T1000 (cell line): ENCODE data around the gene SMARCA5.
A peak's percentile ranks its signal among the peaks of the same experiment; 100 is the strongest.
"Not testable (repeated sequence)": the region's sequence is repeated elsewhere in the genome, so short reads cannot be mapped to it uniquely, and the experiment has no call there.

ENCODE experiments used
- DNase-seq: peaks from one replicate; lab custom pipeline; 2025; ENCODE audit warnings: mixed read lengths; lab: John Stamatoyannopoulos, UW

SMARCA5 gene, protein sequence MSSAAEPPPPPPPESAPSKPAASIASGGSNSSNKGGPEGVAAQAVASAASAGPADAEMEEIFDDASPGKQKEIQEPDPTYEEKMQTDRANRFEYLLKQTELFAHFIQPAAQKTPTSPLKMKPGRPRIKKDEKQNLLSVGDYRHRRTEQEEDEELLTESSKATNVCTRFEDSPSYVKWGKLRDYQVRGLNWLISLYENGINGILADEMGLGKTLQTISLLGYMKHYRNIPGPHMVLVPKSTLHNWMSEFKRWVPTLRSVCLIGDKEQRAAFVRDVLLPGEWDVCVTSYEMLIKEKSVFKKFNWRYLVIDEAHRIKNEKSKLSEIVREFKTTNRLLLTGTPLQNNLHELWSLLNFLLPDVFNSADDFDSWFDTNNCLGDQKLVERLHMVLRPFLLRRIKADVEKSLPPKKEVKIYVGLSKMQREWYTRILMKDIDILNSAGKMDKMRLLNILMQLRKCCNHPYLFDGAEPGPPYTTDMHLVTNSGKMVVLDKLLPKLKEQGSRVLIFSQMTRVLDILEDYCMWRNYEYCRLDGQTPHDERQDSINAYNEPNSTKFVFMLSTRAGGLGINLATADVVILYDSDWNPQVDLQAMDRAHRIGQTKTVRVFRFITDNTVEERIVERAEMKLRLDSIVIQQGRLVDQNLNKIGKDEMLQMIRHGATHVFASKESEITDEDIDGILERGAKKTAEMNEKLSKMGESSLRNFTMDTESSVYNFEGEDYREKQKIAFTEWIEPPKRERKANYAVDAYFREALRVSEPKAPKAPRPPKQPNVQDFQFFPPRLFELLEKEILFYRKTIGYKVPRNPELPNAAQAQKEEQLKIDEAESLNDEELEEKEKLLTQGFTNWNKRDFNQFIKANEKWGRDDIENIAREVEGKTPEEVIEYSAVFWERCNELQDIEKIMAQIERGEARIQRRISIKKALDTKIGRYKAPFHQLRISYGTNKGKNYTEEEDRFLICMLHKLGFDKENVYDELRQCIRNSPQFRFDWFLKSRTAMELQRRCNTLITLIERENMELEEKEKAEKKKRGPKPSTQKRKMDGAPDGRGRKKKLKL

DNA sequence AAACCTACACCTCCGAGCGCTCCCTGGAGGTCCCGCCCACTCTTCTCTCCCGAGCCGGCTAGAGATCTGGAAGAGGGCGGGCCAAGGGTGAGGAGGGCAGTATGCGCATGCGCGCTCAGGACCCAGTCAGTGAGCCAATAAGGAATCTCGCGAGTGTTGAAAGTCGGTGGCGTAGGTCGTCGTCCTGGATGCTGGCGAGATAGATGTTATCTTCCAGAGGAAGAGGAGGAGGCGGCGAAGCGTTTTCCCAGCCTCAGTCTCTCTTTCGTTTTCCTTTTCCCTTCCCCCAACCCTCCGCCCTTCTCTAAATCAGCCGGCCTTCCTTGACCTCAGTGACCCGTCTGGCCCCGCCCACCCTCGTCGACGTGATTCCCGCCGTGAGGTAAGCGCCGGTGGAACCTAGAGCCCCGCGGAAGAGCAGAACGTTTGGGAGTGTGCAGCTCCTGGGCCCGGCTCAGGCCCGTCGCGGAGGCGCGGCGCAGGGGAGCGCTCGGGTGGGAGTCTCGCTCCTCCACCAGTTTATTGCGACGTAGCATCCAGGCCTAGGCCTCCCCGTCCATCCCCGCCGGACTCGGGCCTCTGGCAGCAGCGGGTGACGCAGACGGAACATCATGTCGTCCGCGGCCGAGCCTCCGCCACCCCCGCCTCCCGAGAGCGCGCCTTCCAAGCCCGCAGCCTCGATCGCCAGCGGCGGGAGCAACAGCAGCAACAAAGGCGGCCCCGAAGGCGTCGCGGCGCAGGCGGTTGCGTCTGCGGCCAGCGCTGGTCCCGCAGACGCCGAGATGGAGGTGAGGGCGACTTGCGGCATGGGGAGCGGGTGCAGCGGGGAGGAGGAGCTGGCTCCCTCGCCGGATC, at the start of gene SMARCA5:
Gene SMARCA5, plus strand, starts transcription at position 389 of the 855 bp plus-strand sequence. Its CDS starts 223 bp downstream, at position 612.
- peak; percentile 85 for DNase-seq

DNA sequence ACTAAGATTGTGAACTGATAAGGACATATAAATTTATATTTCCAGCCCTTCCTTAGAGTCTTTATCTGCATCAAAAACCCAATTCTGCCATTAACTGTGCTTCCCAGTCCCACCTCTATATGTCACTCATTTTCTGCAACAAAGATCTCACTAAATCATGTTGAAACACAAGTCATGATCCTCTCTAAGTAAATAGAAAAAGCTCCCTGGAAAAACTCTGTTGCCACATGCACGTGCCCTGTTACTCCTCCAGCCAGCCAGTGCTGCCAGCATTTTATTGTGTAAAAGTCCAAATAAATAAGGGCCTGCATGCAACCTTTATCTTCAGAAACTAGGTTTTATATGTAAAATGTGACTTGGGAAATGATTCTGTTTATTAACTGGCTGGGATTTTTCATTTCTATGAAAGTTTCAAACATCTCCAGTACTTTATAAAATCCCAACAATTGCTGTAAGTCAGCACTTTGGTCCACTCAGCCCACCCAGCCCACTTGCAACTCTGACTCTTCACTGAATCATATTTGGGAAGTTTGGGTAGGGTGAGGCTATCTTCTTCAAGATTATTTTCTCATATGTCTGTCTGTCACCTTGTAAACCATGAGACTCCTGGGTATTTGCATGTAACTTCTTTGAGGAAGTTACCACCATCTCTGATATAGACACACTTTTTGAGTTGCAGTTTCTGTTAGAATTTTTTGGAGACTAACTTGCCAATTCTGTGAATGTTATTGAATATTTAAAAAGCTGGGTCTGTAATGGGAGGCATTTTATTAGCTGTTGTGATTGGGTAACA, 40.0 kb upstream of the SMARCA5 start:
- no peak for DNase-seq

DNA sequence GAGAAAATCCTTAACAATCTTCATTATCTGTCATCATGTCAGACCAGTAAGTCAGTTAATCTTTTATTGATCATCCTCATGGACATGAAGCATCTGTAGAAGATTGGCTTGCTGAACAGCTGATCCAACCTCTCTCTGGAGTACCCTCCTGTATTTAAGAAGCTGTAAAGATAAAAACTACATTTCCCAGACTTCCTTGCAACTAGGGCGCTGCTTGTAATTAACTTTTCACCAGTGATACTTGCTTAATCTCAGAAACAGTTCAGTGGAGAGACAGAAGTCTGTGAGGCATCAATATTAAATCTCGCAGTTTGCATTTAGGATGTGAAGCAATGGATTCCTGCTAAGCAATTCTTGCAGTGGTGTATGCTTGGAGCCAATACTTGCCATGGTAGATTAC, 36.0 kb upstream of the SMARCA5 start:
- DNase-seq: no peak

- DNase-seq: no peak
These were observed 32.1 kb upstream of the SMARCA5 start for GRCh38 chr4:143481361-143481760.

- no peak for DNase-seq
These were observed 30.7 kb upstream of the SMARCA5 start for GRCh38 chr4:143482840-143483239.

- DNase-seq: no peak
These were observed 27.2 kb upstream of the SMARCA5 start for GRCh38 chr4:143486314-143486713.

DNA sequence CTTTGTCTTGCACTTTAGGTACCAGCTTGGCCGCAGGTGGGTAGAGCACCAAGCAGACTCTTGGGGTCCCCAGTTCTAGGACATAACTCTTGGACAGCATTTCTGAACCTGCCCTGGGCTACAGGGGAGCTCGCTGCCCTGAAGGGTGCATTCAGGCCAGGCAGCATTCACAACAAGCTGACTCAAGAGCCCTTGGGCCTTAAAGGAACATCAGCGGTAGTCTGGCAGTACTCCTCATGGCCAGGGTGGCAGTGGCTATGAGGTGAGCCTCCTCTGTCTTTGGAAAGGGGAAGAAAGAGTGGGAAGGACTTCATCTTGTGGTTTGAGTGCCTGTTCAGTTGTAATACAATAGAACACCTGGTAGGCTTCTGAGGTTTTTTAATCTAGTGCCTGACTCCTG, 24.8 kb upstream of the SMARCA5 start:
- no peak for DNase-seq

DNA sequence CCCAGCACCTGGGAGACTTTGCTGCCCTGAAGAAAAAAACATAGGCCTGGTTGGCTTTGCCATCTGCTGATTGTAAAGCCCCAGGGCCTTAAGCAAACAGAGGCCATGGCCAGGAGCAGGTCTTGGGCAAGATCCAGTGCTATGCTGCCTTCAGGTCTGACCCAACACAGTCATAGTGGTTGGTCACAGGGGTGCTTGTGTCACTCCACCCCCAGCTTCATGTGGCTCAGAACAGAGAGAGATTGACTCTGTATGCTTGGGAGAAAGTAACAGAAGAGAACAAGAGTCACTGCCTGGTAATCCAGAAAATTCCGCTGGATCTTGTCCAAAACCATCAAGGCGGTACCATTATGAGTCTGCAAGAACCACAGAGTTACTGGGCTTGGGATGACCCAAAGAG, 24.4 kb upstream of the SMARCA5 start:
- no peak for DNase-seq

GRCh38 chr4:143498021-143498420, 15.5 kb upstream of the SMARCA5 start:
- no peak for DNase-seq

DNA sequence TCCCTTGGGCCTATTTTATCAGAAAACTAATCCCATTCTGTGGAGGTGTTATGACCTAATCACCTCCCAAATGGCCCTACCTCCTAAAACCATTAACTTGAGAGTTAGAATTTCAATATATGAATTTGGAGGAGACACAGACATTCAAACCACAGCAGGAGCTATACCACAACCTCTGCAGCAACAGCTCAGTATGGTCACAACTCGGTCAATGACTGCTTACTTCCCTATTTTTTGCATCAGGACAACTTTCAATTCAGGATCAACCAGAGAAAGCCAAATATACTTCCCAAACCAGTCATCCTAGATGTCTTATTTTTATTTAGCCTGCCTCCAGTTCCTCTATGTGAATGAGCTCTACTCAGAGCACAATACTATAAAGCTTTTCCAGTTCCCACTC, 11.3 kb upstream of the SMARCA5 start:
- DNase-seq: no peak

DNA sequence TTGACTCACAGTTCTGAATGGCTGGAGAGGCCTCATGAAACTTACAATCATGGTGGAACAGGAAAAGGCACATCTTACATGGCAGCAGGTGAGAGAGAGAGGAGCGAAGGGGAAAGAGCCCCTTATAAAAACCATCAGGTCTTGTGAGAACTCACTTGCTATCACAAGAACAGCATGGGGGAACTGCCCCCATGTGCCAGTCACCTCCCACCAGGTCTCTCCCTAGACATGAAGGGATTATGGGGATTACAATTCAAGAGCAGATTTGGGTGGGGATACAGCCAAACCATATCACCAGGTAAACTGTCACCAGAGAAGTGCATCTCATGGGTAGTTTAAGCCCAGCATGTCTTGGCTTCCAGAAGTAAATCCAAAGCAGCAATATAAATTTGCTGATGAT, 7.5 kb upstream of the SMARCA5 start:
- DNase-seq: no peak

DNA sequence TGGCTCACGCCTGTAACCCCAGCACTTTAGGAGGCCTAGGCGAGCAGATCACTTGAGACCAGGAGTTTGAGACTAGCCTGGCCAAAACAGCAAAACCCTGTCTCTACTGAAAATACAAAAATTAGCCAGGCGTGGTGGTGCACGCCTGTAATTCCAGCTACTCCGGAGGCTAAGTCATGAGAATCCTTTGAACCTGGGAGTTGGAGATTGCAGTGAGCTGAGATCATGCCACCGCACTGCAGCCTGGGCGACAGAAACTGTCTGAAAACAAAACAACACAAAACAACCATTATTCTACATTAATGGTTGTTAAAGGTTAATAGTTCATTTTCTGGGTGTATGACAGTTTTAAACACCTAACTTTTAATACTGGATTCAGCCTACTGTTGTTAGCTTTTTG, 1.6 kb upstream of the SMARCA5 start:
- no peak for DNase-seq

GRCh38 chr4:143512978-143513313, 556 bp upstream of the SMARCA5 start:
- DNase-seq: no peak

GRCh38 chr4:143514169-143514495, 630 bp downstream of the SMARCA5 start:
- DNase-seq: no peak

DNA sequence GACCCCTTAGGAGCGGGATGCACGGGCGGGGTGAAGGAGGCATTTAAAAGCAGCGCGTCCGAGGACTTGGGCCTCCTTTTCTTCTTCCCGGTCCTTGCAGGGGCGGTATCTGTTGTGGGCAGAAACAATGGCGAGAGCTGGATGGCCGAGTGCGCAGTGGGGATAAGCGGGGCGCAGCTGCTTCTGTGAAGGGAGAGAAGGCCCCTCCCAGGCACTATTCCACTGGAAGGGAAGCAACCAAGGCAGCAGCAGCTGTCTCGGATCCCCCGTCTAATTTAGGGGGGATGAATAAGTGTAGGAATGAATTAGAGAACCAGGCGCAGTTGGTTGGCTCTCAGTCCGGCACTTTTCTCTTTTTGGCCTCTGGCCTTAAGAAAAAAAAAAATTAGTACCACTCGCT, 995 bp downstream of the SMARCA5 start:
- no peak for DNase-seq

DNA sequence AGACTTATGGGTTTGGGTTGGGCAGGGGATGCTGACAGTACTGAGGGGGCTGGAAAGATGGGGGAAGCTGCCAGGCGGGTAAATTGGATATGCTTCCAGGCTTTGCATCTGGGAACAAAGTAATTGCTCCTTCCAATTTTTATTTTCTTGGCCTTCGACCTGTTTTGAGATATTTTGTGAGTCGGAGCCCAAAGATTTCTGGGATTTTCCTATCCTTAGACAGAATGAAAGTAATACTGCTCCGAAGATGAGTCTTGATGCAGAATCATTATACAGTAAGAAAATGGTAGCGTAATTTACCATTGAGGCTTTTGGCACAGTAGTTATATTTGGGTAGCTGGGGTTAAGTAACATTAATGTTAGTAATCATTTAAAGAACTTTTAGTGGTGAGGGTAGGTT, 1.4 kb downstream of the SMARCA5 start:
- DNase-seq: no peak

DNA sequence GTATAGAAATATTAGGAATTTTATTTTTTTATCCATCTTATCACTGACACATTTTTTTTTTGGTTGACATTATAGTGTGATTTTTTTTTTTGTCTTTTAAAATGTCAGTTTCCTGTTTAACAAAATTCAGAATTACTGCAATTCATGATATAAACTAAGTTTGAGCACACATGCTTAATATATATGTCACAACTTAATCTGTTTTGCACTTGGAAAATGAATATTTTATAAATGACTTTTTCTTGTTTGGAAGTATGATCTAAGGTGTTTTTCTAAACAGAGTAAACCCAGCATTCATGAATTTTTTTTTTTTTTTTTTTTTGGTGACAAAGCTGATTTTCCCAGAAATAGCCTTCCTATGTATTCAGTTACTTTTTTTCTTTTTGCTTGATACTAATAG, 2.4 kb downstream of the SMARCA5 start:
- DNase-seq: no peak

GRCh38 chr4:143517764-143518163, 4.3 kb downstream of the SMARCA5 start:
- DNase-seq: no peak

DNA sequence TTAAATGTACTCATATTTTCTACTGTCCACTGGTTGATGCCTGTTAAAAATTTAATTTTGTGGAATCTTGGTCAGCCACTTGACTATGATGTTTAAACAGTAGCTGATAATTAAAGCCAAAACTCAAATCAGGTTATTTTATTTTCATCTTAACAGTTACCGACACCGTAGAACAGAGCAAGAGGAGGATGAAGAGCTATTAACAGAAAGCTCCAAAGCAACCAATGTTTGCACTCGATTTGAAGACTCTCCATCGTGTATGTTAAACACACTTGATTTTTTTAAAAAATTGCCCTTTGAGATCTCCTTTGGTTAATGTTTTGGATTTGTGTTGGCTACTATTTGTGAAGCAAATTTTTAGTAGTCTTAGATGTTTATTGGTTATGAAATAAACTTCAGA, 10.7 kb downstream of the SMARCA5 start:
- no peak for DNase-seq

DNA sequence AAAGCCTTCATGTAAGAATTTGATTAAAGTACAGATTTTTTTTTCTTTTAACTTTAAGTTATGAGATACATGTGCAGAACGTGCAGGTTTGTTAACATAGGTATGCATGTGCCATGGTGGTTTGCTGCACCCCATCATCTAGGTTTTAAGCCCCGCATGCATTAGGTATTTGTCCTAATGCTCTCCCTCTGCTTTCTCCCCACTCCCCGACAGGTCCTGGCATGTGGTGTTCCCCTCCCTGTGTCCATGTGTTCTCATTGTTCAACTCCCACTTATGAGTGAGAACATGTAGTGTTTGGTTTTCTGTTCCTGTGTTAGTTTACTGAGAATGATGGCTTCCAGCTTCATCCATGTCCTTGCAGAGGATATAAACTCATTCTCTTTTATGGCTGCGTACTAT, 14.5 kb downstream of the SMARCA5 start:
- not testable (repeated sequence) for DNase-seq

- no peak for DNase-seq
These were observed 17.9 kb downstream of the SMARCA5 start for GRCh38 chr4:143531380-143531779.
